WTC11 (cell line): ENCODE data around the gene HOXC5. TPM values are rescaled to one million over a fixed set of nuclear protein-coding genes. Genes with fewer than 3 reads are reported as not detected.

Experiments
- ATAC-seq: fragments of 200-7000 bp; cut with Tn5 transposase; 2 replicates; pipeline ENCODE4 v1.10.0; 2021; ENCODE audit warnings: mild to moderate bottlenecking, moderate library complexity
- CTCF ChIA-PET: fragments of 300-600 bp; sonication (Branson Sonifier 250); formaldehyde crosslinking; loops from one replicate; lab custom pipeline; 2021; ENCODE audit warnings: antibody characterized with exemption; lab: Charles Lee
- POLR2A ChIA-PET: fragments of 350-600 bp; sonication (Branson Sonifier 250); formaldehyde crosslinking; loops from one replicate; lab custom pipeline; 2021; ENCODE audit warnings: antibody characterized with exemption; lab: Charles Lee
- DNase-seq: peaks from one replicate; pipeline ENCODE4 v3.0.0; 2021; ENCODE audit warnings: low spot score
- H3K27ac Mint-ChIP-seq: 2 replicates; pipeline ENCODE4 v1.8.0; 2021; ENCODE audit warnings: mixed read lengths
- H3K27me3 Mint-ChIP-seq: 2 replicates; pipeline ENCODE4 v1.8.0; 2021; ENCODE audit warnings: low read depth, mild to moderate bottlenecking, moderate library complexity, mixed read lengths
- H3K36me3 Mint-ChIP-seq: 2 replicates; pipeline ENCODE4 v1.8.0; 2021; ENCODE audit warnings: mixed read lengths
- H3K4me1 Mint-ChIP-seq: 2 replicates; pipeline ENCODE4 v1.8.0; 2022; ENCODE audit warnings: mixed read lengths
- H3K4me3 Mint-ChIP-seq: 2 replicates; pipeline ENCODE4 v1.8.0; 2021; ENCODE audit warnings: mild to moderate bottlenecking, moderate library complexity, mixed read lengths
- H3K9me3 Mint-ChIP-seq: 2 replicates; pipeline ENCODE4 v1.8.0; 2021; ENCODE audit warnings: mixed read lengths
- ATF6 ChIP-seq: sonication (generic); formaldehyde crosslinking; IDR thresholded peaks from 2 replicates; pipeline ENCODE4 v1.8.1; 2023; ENCODE audit warnings: mild to moderate bottlenecking, missing genetic modification reagents
- CREB1 ChIP-seq: sonication (generic); formaldehyde crosslinking; IDR thresholded peaks from 2 replicates; pipeline ENCODE4 v1.8.0; 2023; ENCODE audit warnings: mild to moderate bottlenecking, missing genetic modification reagents
- CREM ChIP-seq: sonication (generic); formaldehyde crosslinking; IDR thresholded peaks from 2 replicates; pipeline ENCODE4 v1.8.1; 2022; ENCODE audit warnings: mild to moderate bottlenecking, missing genetic modification reagents, moderate library complexity
- FOXK1 ChIP-seq: sonication (generic); formaldehyde crosslinking; IDR thresholded peaks from 2 replicates; pipeline ENCODE4 v1.8.0; 2022; ENCODE audit warnings: mild to moderate bottlenecking, moderate library complexity, missing genetic modification reagents
- GTF2I ChIP-seq: fragments of 250-450 bp; sonication (Bioruptor Pico); conservative IDR thresholded peaks from 2 replicates; pipeline ENCODE4 v1.4.0; 2021; ENCODE audit warnings: mild to moderate bottlenecking
- HMGA2 ChIP-seq: fragments of 250-450 bp; sonication (Bioruptor Pico); IDR thresholded peaks from 2 replicates; pipeline ENCODE4 v1.4.0; 2021; ENCODE audit warnings: mild to moderate bottlenecking, moderate library complexity
- JUN ChIP-seq: sonication (generic); formaldehyde crosslinking; IDR thresholded peaks from 2 replicates; pipeline ENCODE4 v1.8.0; 2023; ENCODE audit warnings: mild to moderate bottlenecking, missing genetic modification reagents
- KAT7 ChIP-seq: sonication (generic); formaldehyde crosslinking; IDR thresholded peaks from 2 replicates; pipeline ENCODE4 v1.8.1; 2023; ENCODE audit warnings: missing genetic modification reagents, mild to moderate bottlenecking, borderline replicate concordance
- MLX ChIP-seq: sonication (generic); formaldehyde crosslinking; IDR thresholded peaks from 2 replicates; pipeline ENCODE4 v1.8.1; 2023; ENCODE audit warnings: mild to moderate bottlenecking, missing genetic modification reagents, moderate library complexity
- NFATC4 ChIP-seq: fragments of 250-450 bp; sonication (Bioruptor Pico); IDR thresholded peaks from 2 replicates; pipeline ENCODE4 v1.9.0; 2021; ENCODE audit warnings: mild to moderate bottlenecking
- NR1H2 ChIP-seq: sonication (generic); formaldehyde crosslinking; IDR thresholded peaks from 2 replicates; pipeline ENCODE4 v1.9.0; 2021; ENCODE audit warnings: mild to moderate bottlenecking, moderate library complexity, missing genetic modification reagents
- PRDM15 ChIP-seq: sonication (generic); formaldehyde crosslinking; IDR thresholded peaks from 2 replicates; pipeline ENCODE4 v1.8.0; 2022; ENCODE audit warnings: missing genetic modification reagents
- PREB ChIP-seq: sonication (generic); formaldehyde crosslinking; IDR thresholded peaks from 2 replicates; pipeline ENCODE4 v1.8.1; 2022; ENCODE audit warnings: mild to moderate bottlenecking, missing genetic modification reagents, moderate library complexity, borderline replicate concordance
- PRRX2 ChIP-seq: fragments of 250-450 bp; sonication (Bioruptor Pico); IDR thresholded peaks from 2 replicates; pipeline ENCODE4 v1.8.0; 2021; ENCODE audit warnings: mild to moderate bottlenecking
- SMAD3 ChIP-seq: sonication (generic); formaldehyde crosslinking; IDR thresholded peaks from 2 replicates; pipeline ENCODE4 v1.8.0; 2022; ENCODE audit warnings: missing genetic modification reagents, mild to moderate bottlenecking, borderline replicate concordance
- SP1 ChIP-seq: sonication (generic); formaldehyde crosslinking; conservative IDR thresholded peaks from 2 replicates; pipeline ENCODE4 v1.8.1; 2022; ENCODE audit warnings: missing genetic modification reagents
- USF2 ChIP-seq: sonication (generic); formaldehyde crosslinking; IDR thresholded peaks from 2 replicates; pipeline ENCODE4 v1.8.1; 2023; ENCODE audit warnings: mild to moderate bottlenecking, missing genetic modification reagents, moderate library complexity
- ZBTB43 ChIP-seq: sonication (generic); formaldehyde crosslinking; IDR thresholded peaks from 2 replicates; pipeline ENCODE4 v1.8.1; 2023; ENCODE audit warnings: mild to moderate bottlenecking, missing genetic modification reagents
- ZNF219 ChIP-seq: sonication (generic); formaldehyde crosslinking; IDR thresholded peaks from 2 replicates; pipeline ENCODE4 v1.8.0; 2023; ENCODE audit warnings: missing genetic modification reagents, mild to moderate bottlenecking, borderline replicate concordance
- ZNF263 ChIP-seq: sonication (generic); formaldehyde crosslinking; IDR thresholded peaks from 2 replicates; pipeline ENCODE4 v1.8.1; 2022; ENCODE audit warnings: low read depth, mild to moderate bottlenecking, moderate library complexity, missing genetic modification reagents
- ZNF317 ChIP-seq: sonication (generic); formaldehyde crosslinking; IDR thresholded peaks from 2 replicates; pipeline ENCODE4 v1.8.1; 2023; ENCODE audit warnings: low read depth, mild to moderate bottlenecking, moderate library complexity, missing genetic modification reagents, borderline replicate concordance
- total RNA-seq: library from RNA; stranded (reverse); gene quantifications from 3 replicates; pipeline ENCODE4 v1.2.3, GENCODE V29; 2021

Gene HOXC5
- total RNA-seq, 1 experiment from 2014 or later: not detected

- Mint-ChIP-seq H3K27ac (no peak overlapping the region), H3K4me3 (peak overlapping the region; percentile 5), H3K4me1 (peaks cover 64% of the 10 kb centered on the region), H3K9me3 (no peaks in the 10 kb centered on the region), H3K36me3 (no peaks in the 10 kb centered on the region), H3K27me3 (peaks cover 100% of the 10 kb centered on the region)
- TF ChIP-seq USF2: no peak
- no peak for TF ChIP-seq CREM (CRISPR knock-in tag)
- TF ChIP-seq ZNF263 (CRISPR knock-in tag): no peak
- TF ChIP-seq JUN (CRISPR knock-in tag): no peak
- TF ChIP-seq KAT7 (CRISPR knock-in tag): no peak
- no peak for TF ChIP-seq ZNF219 (CRISPR knock-in tag)
- DNase-seq (no peak), ATAC-seq (peak; percentile 8; the same call in 1 of the 2 replicates)
- POLR2A ChIA-PET: no interaction called here
- CTCF ChIA-PET: interaction anchor here (1.7 kb wide), 1 partner anchor 26 kb away, joined by 14 read pairs; the partner anchor contains the start of gene HOXC5
Observed at GRCh38 chr12:54058128-54058768, 25.4 kb downstream of the HOXC5 start.

- no peak for TF ChIP-seq HMGA2 (CRISPR knock-in tag)
- TF ChIP-seq MLX (CRISPR knock-in tag): no peak
- TF ChIP-seq PREB: no peak
- peak; percentile 83 for TF ChIP-seq PRDM15 (CRISPR knock-in tag)
- TF ChIP-seq JUN (CRISPR knock-in tag): no peak
- peaks cover 56% of the 10 kb centered on the region for H3K4me1 Mint-ChIP-seq
- no peak overlapping the region for H3K27ac Mint-ChIP-seq
- H3K9me3 Mint-ChIP-seq: no peaks in the 10 kb centered on the region
- H3K27me3 Mint-ChIP-seq: peaks cover 100% of the 10 kb centered on the region
- ChIA-PET CTCF (interaction anchor here (0.8 to 3.0 kb wide), 8 partner anchors 27 to 313 kb away, joined by 3 to 14 read pairs (median 4); partner anchors contain the start of gene HOXC5), POLR2A (no interaction called here)
- H3K36me3 Mint-ChIP-seq: no peaks in the 10 kb centered on the region
- DNase-seq (no peak), ATAC-seq (no peak)
- H3K4me3 Mint-ChIP-seq: no peak overlapping the region
Observed at GRCh38 chr12:54059668-54060067, 26.8 kb downstream of the HOXC5 start.

GRCh38 chr12:54060174-54060974, 27.5 kb downstream of the HOXC5 start:
- DNase-seq (no peak), ATAC-seq (no peak)
- POLR2A ChIA-PET: no interaction called here
- Mint-ChIP-seq H3K4me3 (no peak overlapping the region), H3K27me3 (peaks cover 98% of the 10 kb centered on the region), H3K9me3 (no peaks in the 10 kb centered on the region), H3K4me1 (peaks cover 51% of the 10 kb centered on the region), H3K27ac (no peak overlapping the region), H3K36me3 (no peaks in the 10 kb centered on the region)
- CTCF ChIA-PET: interaction anchor here (1.2 to 3.0 kb wide), 5 partner anchors 28 to 319 kb away, joined by 3 to 14 read pairs (median 7); partner anchors contain the start of gene HOXC5
- TF ChIP-seq SP1 (no peak), ZBTB43 (CRISPR knock-in tag) (no peak), NR1H2 (no peak), CREB1 (no peak), PRRX2 (no peak), NFATC4 (no peak), FOXK1 (no peak), ATF6 (CRISPR knock-in tag) (no peak), SMAD3 (no peak), GTF2I (CRISPR knock-in tag) (no peak), ZNF317 (no peak)
